Ovary (tissue), 9 donors: ENCODE data around the gene PFDN4. TPM values are rescaled to one million over a fixed set of nuclear protein-coding genes. Genes with fewer than 3 reads are reported as not detected.

Experiments
- DNase-seq, 5 donors: peaks; one replicate each; pipeline ENCODE4 v3.0.0-alpha.2; 2019 to 2020
- H3K27ac ChIP-seq, 2 donors: fragments of 200-600 bp; one replicate each; pipeline versions ENCODE4 v1.5.1 to v1.8.0; 2019 to 2022
- H3K27me3 ChIP-seq: fragments of 200-600 bp; one replicate; pipeline ENCODE4 v1.8.0; 2022
- H3K36me3 ChIP-seq: fragments of 200-600 bp; sonication (generic); one replicate; pipeline ENCODE4 v1.5.1; 2019
- H3K4me1 ChIP-seq: one replicate; pipeline ENCODE4 v1.8.1; 2013; ENCODE audit warnings: mild to moderate bottlenecking, moderate library complexity; ENCODE audit not compliant: insufficient read depth
- H3K4me3 ChIP-seq: fragments of 200-600 bp; sonication (generic); one replicate; pipeline ENCODE4 v1.5.1; 2017
- H3K9me3 ChIP-seq, 2 donors: fragments of 200-600 bp in 1 of 2; sonication (generic) in 1 of 2; one replicate each; pipeline versions ENCODE4 v1.5.1 to v1.8.1; 2013 to 2019; ENCODE audit warnings: mild to moderate bottlenecking in 1 of 2, moderate library complexity in 1 of 2
- EP300 ChIP-seq: sonication (generic); formaldehyde crosslinking; IDR thresholded peaks from one replicate; pipeline ENCODE4 v1.6.1; 2017; ENCODE audit warnings: antibody characterized with exemption
- POLR2A ChIP-seq: fragments of 450-650 bp; IDR thresholded peaks from one replicate; pipeline ENCODE4 v1.6.1; 2017; ENCODE audit warnings: antibody characterized with exemption, mild to moderate bottlenecking, moderate library complexity
- WGBS, 3 donors: extraction: QIAGEN DNeasy Blood & Tissue Kit in 1 of 3; methylation state at CpG; one replicate each; pipeline versions ENCODE4 v1.1.5 to v1.1.7; 2013 to 2017; 5-methylcytosine and 5-hydroxymethylcytosine counted together
- intact Hi-C, 4 donors: fragments of 100-400 bp; cut with DNase I; formaldehyde crosslinking; loops; one replicate each; pipeline versions ENCODE4 v1.11.0 to v1.15.1; 2022 to 2023
- polyA plus RNA-seq, 2 donors: library from polyadenylated mRNA; stranded (reverse); fragments of 200-250 nt in 1 of 2; fragments of 350-450 nt in 1 of 2; fragmentation: Illumina TruSeq in 1 of 2; extraction: RNeasy Lipid Tissue Mini Kit (QIAGEN cat#74804) in 1 of 2; gene quantifications; one replicate each; pipeline ENCODE4 v1.2.3, GENCODE V29; 2013 to 2014
- total RNA-seq, 7 donors: library from RNA; depleted of rRNA in 2 of 7; stranded (reverse); fragments of >200 nt in 2 of 7; fragmentation: NEBNext Ultra II Directional in 3 of 7; extraction: Animal tissue kit (Norgen Biotek cat#: 25700) in 3 of 7; gene quantifications; one replicate each; pipeline versions ENCODE4 v1.1.0 to v1.2.4, GENCODE V29; 2016 to 2023
- TF ChIP-seq, protein P1 (sequence below), 3 donors: fragments of 450-650 bp in 2 of 3; fragments of 200-600 bp in 1 of 3; IDR thresholded peaks; one replicate each; pipeline versions ENCODE4 v1.5.1 to v1.8.0; 2016 to 2022; ENCODE audit warnings: antibody characterized with exemption in 3 of 3, mild to moderate bottlenecking in 1 of 3
- donor health status: DM: no; HTN: no; CAD: no; lungs with moderate emphysema.
- donor health status: DM: no; HTN: no; CAD: no.
- donor health status: Bipolar disorder and iron deficiency.
- donor health status: DM: yes; HTN: yes; CAD: no.
- donor health status: DM: no; HTN: no; CAD: no.
- donor health status: DM: yes; HTN: yes; CAD: no.

The PFDN4 gene
- total and polyA plus RNA-seq, 9 donors: 22.2 to 168 (median 33.8) TPM

DNA sequence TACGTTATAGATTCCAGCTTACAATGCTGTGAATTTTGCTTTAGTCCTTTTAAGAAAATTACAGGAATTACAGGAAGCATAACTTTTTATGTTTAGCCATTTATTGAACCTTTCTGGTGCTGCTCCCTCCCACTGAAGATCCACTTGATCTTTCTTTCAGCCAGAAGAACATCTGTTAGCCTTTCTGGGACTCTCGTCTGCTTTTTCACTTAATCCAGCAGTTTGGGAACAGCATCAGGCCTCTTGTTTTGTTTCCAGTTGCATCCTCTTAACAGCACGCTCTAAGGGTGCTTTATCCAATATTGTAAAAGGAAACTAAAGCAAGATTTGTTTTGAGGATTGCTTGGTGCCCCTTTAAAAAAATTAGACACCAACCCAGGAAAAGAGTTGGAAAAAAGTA, 23.8 kb upstream of the PFDN4 start:
- intact Hi-C loops: no loop called here
- WGBS, 3 donors: 18 to 38% (median 19%) methylated on average over 3 of the region's 3 CpGs
- no peaks in the 10 kb centered on the region for H3K4me1 ChIP-seq
- H3K27me3 ChIP-seq: no peaks in the 10 kb centered on the region
- no peaks in the 10 kb centered on the region for H3K36me3 ChIP-seq
- no peak overlapping the region for H3K4me3 ChIP-seq
- TF ChIP-seq EP300 (no peak), POLR2A (no peak)
- TF ChIP-seq, protein P1, sequence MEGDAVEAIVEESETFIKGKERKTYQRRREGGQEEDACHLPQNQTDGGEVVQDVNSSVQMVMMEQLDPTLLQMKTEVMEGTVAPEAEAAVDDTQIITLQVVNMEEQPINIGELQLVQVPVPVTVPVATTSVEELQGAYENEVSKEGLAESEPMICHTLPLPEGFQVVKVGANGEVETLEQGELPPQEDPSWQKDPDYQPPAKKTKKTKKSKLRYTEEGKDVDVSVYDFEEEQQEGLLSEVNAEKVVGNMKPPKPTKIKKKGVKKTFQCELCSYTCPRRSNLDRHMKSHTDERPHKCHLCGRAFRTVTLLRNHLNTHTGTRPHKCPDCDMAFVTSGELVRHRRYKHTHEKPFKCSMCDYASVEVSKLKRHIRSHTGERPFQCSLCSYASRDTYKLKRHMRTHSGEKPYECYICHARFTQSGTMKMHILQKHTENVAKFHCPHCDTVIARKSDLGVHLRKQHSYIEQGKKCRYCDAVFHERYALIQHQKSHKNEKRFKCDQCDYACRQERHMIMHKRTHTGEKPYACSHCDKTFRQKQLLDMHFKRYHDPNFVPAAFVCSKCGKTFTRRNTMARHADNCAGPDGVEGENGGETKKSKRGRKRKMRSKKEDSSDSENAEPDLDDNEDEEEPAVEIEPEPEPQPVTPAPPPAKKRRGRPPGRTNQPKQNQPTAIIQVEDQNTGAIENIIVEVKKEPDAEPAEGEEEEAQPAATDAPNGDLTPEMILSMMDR (IDR thresholded peaks at IDR 0.05): no peak
- H3K27ac ChIP-seq: no peak overlapping the region
- H3K9me3 ChIP-seq: no peaks in the 10 kb centered on the region
- DNase-seq: no peak

DNA sequence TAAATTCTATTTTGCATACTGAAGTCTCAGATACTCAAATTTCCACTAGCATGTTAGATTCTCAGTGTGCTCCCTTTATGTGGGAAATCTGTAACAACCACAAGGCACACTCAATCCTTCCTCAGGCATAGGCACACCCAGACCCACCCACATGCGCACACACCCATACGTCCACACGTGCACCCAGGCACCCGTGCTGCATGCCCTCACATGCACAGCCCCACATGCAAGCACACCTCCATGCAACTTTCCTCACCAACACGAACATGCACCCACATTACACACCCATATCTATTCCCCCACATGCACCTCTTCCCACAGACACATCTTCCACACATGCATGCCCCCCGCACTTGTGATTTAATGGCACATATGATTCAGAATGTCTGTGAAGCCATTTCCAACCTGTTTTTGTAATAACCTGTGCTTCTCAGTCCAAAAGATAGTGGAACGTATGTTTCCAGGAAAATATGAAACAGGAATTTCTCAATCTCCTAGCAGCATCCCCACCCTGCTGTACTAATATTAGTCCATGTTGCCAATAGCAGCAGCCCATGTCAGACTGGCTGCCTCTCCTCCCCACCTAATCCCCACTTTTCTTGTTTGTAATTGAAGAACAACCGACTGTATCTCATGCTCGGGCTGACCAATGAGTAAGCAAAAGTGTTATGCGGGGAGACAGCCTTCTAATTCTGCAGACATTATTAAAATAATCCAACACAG, 22.8 kb upstream of the PFDN4 start:
- WGBS, 3 donors: 82 to 91% (median 83%) methylated on average over 10 of the region's 10 CpGs
- intact Hi-C loops: no loop called here
- Histone ChIP-seq H3K27me3 (no peaks in the 10 kb centered on the region), H3K4me1 (no peaks in the 10 kb centered on the region), H3K9me3 (no peaks in the 10 kb centered on the region), H3K4me3 (no peak overlapping the region), H3K36me3 (no peaks in the 10 kb centered on the region), H3K27ac (no peak overlapping the region)
- no peak for TF ChIP-seq EP300
- TF ChIP-seq POLR2A: no peak
- TF ChIP-seq, protein P1 (IDR thresholded peaks at IDR 0.05): no peak
- no peak for DNase-seq

DNA sequence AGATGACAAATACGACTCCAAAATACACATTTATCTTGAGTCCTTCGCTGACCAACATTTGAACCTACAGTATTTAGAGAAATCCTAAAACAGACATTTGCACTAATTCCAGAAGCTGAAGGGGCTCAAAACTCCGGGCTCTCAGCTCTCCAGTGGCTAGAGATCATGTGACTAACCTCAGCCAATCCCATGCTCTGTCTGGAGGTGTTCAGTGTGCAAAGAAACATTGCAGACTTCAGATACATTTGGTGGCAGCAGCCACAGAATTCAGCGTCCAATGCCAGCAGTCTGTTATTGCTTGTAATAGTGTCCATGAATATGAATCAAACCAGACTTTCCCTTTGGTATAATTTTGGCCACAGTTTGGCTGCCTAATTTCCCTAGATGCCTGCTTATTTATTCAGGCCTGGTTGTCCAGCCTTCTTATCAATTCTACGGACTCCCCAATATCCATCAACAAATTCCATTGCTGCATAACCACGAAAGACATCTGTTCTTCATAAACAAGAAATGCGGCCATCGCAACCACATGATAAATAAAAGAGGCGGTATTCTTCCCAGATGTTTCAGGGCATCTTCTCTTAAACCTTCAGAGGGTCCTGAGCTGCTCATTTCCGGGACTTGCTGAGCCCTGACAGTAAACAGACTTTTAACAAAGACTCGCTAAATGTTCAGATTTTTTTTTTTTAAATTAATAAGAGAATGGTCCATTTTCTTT, 19.6 kb upstream of the PFDN4 start:
- no peaks in the 10 kb centered on the region for H3K9me3 ChIP-seq
- H3K36me3 ChIP-seq: no peaks in the 10 kb centered on the region
- no peaks in the 10 kb centered on the region for H3K4me1 ChIP-seq
- 43 to 62% (median 45%) methylated on average over 11 of the region's 11 CpGs for WGBS, 3 donors
- no peak for DNase-seq
- no peaks in the 10 kb centered on the region for H3K27me3 ChIP-seq
- intact Hi-C loops: no loop called here
- no peak for TF ChIP-seq POLR2A
- TF ChIP-seq EP300: no peak
- TF ChIP-seq, protein P1 (IDR thresholded peaks at IDR 0.05): no peak
- H3K27ac ChIP-seq: no peak overlapping the region
- H3K4me3 ChIP-seq: no peak overlapping the region

DNA sequence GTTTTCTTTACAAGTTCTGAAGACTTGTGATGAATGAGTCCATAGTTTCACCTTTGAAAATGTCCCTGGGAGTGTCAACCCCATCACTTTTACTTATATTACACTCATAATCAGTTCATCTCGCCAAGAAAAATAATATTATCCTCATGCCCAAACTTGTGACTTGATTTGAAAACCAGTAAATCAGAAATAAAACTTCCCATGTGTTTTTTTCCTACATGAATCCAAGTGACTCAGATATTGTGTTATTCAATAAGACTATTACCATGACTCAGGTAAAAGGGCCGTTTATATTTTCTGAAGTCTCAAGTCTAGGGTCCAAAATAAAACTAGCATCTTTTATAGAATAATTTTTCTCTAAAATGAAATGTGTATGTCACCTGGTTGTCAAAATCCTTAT, 18.3 kb upstream of the PFDN4 start:
- no peak for DNase-seq
- WGBS, 3 donors: 32 to 64% (median 42%) methylated on average over 2 of the region's 2 CpGs
- Histone ChIP-seq H3K27ac (no peak overlapping the region), H3K4me3 (no peak overlapping the region), H3K9me3 (no peaks in the 10 kb centered on the region), H3K36me3 (no peaks in the 10 kb centered on the region), H3K4me1 (peaks cover 2% of the 10 kb centered on the region), H3K27me3 (no peaks in the 10 kb centered on the region)
- TF ChIP-seq EP300 (no peak), POLR2A (no peak)
- TF ChIP-seq, protein P1 (IDR thresholded peaks at IDR 0.05): no peak
- intact Hi-C loops: loop anchor here in 1 of 4 donors (10.0 kb wide), 1 partner anchor 95 kb away; no protein-coding TSS in a partner anchor
